ENCODE results near the gene RAD1. TPM values are rescaled to one million over a fixed set of nuclear protein-coding genes. Genes with fewer than 3 reads are reported as not detected.

Gene RAD1
- total and polyA plus RNA-seq, 7 donors, result 11.7 to 25.8 (median 15.8) TPM

DNA sequence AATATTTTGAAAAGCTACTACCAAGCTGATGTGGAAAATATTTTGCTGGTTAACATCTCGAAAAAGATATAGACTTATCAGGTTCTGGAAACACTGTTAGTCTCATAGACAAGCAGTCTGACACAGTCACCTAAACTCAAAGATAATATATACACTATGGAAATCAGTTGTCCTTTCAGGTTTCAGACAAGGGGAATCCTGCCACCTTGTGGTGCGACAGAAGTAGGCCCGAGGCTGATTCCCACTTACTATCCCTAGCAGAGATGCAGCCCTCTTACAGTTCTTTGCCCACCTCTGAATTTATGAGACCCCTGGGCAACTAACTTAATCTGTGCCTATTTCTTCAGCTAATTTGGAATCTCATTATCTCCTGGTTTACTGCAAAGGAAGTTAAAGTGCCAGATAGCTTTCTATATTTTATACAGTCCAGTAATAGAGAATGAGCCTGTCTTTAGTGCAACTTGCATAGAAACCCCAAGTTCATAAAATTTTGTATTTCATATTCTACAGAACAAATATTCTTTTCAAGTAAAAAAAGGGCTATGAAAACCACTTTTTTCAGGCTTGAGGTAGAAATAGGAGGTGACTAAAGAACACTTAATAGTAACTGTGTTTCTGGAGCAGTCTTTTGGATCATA lies 16.9 kb downstream of the RAD1 start:
- no peak for TF ChIP-seq EP300 (IDR thresholded peaks at IDR 0.05)
- TF ChIP-seq, protein P1, sequence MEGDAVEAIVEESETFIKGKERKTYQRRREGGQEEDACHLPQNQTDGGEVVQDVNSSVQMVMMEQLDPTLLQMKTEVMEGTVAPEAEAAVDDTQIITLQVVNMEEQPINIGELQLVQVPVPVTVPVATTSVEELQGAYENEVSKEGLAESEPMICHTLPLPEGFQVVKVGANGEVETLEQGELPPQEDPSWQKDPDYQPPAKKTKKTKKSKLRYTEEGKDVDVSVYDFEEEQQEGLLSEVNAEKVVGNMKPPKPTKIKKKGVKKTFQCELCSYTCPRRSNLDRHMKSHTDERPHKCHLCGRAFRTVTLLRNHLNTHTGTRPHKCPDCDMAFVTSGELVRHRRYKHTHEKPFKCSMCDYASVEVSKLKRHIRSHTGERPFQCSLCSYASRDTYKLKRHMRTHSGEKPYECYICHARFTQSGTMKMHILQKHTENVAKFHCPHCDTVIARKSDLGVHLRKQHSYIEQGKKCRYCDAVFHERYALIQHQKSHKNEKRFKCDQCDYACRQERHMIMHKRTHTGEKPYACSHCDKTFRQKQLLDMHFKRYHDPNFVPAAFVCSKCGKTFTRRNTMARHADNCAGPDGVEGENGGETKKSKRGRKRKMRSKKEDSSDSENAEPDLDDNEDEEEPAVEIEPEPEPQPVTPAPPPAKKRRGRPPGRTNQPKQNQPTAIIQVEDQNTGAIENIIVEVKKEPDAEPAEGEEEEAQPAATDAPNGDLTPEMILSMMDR (IDR thresholded peaks at IDR 0.05), result peak in 3 of 4 experiments; percentile 79 to 82 (median 80)
- no peak for TF ChIP-seq POLR2AphosphoS5 (IDR thresholded peaks at IDR 0.05)
- no peak for TF ChIP-seq POLR2A (IDR thresholded peaks at IDR 0.05)
- Histone ChIP-seq H3K9me3 (no peaks in the 10 kb centered on the region), H3K27me3 (no peaks in the 10 kb centered on the region), H3K27ac (no peak overlapping the region), H3K4me1 (peaks cover 0 to 4% (median 0%) of the 10 kb centered on the region in 4 donors), H3K36me3 (peaks cover 0 to 4% (median 0%) of the 10 kb centered on the region in 4 donors), H3K4me3 (no peak overlapping the region)
- DNase-seq, result peak; percentile 75
- 1 to 3% methylated on average over 3 of the region's 3 CpGs for WGBS, 2 donors
- intact Hi-C loops (cut with DNase I), result loop anchor here (1.0 to 5.0 kb wide), 4 partner anchors 61 to 424 kb away; partner anchors contain the start of gene TTC23L

DNA sequence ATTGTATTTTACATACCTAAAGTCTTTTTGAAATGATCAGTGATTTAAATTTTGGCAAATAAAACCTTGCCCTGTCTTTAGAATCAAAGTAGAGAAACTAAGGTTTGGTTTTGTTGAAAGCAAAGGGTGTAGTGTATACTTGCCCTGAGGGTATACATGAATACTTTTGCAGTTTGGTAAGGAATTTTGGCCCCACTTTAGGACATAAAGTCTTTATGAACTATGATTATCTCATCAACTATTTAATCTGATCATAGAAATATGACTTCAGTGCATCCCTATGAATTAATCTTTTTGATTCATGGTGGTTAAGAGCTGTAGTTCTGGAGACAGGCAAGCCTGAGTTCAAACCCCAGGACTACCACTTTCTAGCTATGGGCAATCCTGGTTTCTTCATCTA lies 17.7 kb downstream of the RAD1 start:
- Histone ChIP-seq H3K27ac (no peak overlapping the region), H3K4me3 (no peak overlapping the region), H3K4me1 (peaks cover 0 to 4% (median 0%) of the 10 kb centered on the region in 4 donors), H3K27me3 (no peaks in the 10 kb centered on the region), H3K9me3 (no peaks in the 10 kb centered on the region), H3K36me3 (peaks cover 0 to 4% (median 0%) of the 10 kb centered on the region in 4 donors)
- DNase-seq, result no peak
- no peak for TF ChIP-seq POLR2A (IDR thresholded peaks at IDR 0.05)
- no peak for TF ChIP-seq POLR2AphosphoS5 (IDR thresholded peaks at IDR 0.05)
- TF ChIP-seq, protein P1 (IDR thresholded peaks at IDR 0.05), result no peak
- TF ChIP-seq EP300 (IDR thresholded peaks at IDR 0.05), result no peak
- intact Hi-C loops (cut with DNase I), result loop anchor here (1.0 to 5.0 kb wide), 4 partner anchors 60 to 423 kb away; partner anchors contain the start of gene TTC23L

DNA sequence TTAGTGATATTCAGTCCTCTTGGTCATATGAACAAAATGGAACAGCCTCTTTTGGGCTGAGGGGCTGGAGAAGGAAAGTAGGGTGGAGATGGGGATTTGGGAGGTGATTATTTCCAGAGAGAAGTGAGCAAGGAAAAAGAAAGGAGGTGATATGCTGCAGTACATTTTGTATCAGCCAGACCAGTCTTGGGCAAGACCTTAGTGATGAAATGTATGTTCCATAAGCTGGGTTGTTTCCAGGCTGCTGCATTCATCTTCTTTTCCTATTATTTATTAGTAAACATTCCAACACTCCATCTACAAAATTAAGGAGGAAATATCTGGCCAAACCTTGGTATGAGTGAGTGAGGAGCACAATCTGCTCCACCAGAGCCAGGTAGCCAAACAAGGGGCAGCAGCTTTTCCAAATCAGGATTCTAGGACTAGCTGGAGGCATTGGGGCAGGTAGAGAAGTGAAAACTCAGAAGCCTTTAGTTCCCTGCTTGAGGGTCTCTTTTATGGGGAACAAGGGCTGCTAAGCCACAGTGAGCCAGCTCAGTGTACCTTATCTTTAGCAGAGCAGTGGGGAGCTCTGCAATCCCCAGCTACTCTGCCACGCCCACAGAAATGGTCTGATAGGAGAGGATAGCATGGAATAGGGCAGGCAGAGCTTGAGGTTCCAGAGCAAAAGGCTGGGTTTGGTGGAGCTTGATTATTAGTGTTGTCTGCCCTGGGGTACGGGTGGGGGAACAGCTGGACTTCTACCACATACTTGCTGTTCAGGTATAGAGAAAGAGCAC lies 19.5 kb downstream of the RAD1 start:
- TF ChIP-seq POLR2AphosphoS5 (IDR thresholded peaks at IDR 0.05) (no peak), EP300 (IDR thresholded peaks at IDR 0.05) (no peak), POLR2A (IDR thresholded peaks at IDR 0.05) (no peak)
- TF ChIP-seq, protein P1 (IDR thresholded peaks at IDR 0.05), result no peak
- Histone ChIP-seq H3K27ac (no peak overlapping the region), H3K27me3 (no peaks in the 10 kb centered on the region), H3K4me3 (no peak overlapping the region), H3K36me3 (no peaks in the 10 kb centered on the region), H3K9me3 (no peaks in the 10 kb centered on the region), H3K4me1 (peaks cover 0 to 4% (median 0%) of the 10 kb centered on the region in 4 donors)
- intact Hi-C loops (cut with DNase I), result loop anchor here (5.0 kb wide), 1 partner anchor 59 kb away; the partner anchor contains the start of gene TTC23L
- 70 to 80% methylated on average over 2 of the region's 2 CpGs for WGBS, 2 donors
- DNase-seq, result no peak

DNA sequence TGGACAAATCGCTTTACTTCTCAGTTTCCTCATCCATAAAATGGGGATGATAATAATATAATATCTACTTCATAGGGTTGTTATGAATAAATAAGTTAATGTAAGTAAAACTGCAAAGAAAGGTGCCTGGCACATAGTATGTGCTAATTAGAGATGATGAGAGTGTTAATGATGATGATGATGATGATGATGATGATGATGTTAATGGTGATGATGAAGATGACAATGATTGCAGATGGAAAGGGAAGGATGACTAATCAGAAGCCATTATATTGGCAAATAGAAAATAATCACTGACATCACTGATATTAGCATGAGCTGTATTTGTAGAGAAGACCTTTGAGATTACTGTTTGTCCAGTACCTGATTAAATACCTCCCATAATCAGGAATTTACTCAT lies 20.6 kb downstream of the RAD1 start:
- DNase-seq, result no peak
- Histone ChIP-seq H3K9me3 (no peaks in the 10 kb centered on the region), H3K27ac (no peak overlapping the region), H3K36me3 (no peaks in the 10 kb centered on the region), H3K4me1 (peaks cover 0 to 4% (median 0%) of the 10 kb centered on the region in 4 donors), H3K4me3 (no peak overlapping the region), H3K27me3 (no peaks in the 10 kb centered on the region)
- intact Hi-C loops (cut with DNase I), result loop anchor here (5.0 kb wide), 1 partner anchor 57 kb away; the partner anchor contains the start of gene TTC23L
- TF ChIP-seq EP300 (IDR thresholded peaks at IDR 0.05) (no peak), POLR2AphosphoS5 (IDR thresholded peaks at IDR 0.05) (no peak), POLR2A (IDR thresholded peaks at IDR 0.05) (no peak)
- TF ChIP-seq, protein P1 (IDR thresholded peaks at IDR 0.05), result no peak
- 95 to 98% methylated on average over 1 of the region's 1 CpG for WGBS, 2 donors

Measured in sigmoid colon (tissue), 7 donors.